GM21576 (cell line): ENCODE measurements around the gene TMEM38A.
"Not testable (repeated sequence)": the region's sequence is repeated elsewhere in the genome, so short reads cannot be mapped to it uniquely, and the experiment has no call there.

ENCODE experiments used
- ATAC-seq: cut with Tn5 transposase; IDR thresholded peaks from one replicate; pipeline ENCODE4 v1.9.1; 2021; ENCODE audit warnings: mild to moderate bottlenecking, moderate library complexity; ENCODE audit not compliant: unreplicated experiment

Gene TMEM38A

GRCh38 chr19:16673839-16674238 lies 12.9 kb downstream of the TMEM38A start:
- ATAC-seq, result not testable (repeated sequence)

GRCh38 chr19:16676101-16676798 lies 15.3 kb downstream of the TMEM38A start:
- no peak for ATAC-seq

- ATAC-seq, result no peak
Measured at GRCh38 chr19:16677055-16677454, 16.1 kb downstream of the TMEM38A start.

DNA sequence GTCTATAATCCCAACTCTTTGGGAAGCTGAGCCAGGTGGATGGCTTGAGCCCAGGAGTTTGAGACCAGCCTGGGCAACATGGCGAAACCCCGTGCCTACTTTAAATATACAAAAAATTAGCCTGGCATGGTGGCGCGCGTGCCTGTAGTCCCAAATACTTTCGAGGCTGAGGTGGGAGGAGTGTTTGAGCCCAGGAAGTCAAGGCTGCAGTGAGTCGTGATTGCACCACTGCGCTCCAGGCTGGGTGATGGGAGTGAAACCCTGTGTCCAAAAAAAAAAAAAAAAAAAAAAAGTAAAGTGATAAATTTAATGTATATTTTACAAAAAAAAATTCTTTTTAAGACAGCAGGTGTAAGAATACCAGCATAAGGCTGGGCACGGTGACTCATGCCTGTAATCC lies 17.6 kb downstream of the TMEM38A start:
- ATAC-seq, result no peak

- ATAC-seq, result no peak
Measured at GRCh38 chr19:16679811-16680210, 18.9 kb downstream of the TMEM38A start.

GRCh38 chr19:16682539-16682938 lies 21.6 kb downstream of the TMEM38A start:
- no peak for ATAC-seq

GRCh38 chr19:16684216-16684615 lies 23.3 kb downstream of the TMEM38A start:
- no peak for ATAC-seq

- ATAC-seq, result no peak
Measured at GRCh38 chr19:16688084-16688483, 27.1 kb downstream of the TMEM38A start.

DNA sequence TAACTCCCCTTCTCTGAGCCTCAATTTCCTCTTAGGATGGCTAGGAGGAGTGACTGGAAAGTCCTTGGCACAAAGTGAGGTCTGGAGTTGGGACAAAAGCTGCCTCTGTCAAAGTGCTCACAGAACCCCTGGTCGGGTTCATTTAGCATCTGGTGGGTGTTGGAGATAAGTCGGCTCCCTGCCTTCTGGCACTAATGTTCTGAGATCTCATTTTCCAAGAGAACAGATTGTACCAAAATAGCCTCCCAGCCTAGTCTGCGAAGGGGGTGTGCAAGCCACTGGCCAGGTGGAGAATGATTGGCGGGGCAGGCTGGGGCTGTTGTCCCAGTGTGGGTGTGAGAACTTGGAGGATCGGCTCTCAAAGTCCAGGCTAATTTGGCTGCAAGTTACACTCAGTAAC lies 38.0 kb downstream of the TMEM38A start:
- ATAC-seq, result no peak

DNA sequence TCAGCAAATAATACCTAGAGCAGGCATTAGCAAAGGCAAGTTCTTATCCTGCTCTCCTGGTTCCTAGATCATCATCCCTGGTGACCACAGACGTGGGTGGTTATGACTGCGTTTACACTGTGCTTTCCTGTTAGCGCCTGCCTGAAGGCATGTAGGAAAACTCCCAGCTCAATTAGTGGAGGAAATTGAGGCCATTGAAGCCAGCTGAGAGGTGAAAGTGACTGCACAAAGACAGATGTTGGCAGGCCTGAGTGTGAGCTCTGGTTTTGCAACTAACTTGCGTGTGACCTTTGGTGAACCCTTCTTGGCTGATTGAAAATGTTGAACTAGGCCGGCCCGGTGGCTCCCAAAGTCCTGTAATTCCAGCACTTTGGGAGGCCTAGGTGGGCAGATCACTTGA lies 41.2 kb downstream of the TMEM38A start:
- no peak for ATAC-seq

DNA sequence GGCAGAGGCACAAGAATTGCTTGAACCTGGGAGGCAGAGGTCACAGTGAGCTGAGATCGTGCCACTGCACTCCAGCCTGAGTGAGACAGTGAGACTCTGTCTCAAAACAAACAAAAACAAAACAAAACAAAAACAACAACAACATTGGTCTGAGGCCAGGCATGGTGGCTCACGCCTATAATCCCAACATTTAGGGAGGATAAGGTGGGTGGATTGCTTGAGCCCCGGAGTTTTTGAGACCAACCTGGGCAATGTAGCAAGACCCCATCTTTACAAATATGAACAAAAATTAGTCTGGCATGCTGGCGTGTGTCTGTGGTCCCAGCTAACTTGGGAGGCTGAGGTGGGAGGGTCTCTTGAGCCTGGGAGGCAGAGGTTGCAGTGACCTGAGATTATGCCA lies 42.7 kb downstream of the TMEM38A start:
- ATAC-seq, result no peak

DNA sequence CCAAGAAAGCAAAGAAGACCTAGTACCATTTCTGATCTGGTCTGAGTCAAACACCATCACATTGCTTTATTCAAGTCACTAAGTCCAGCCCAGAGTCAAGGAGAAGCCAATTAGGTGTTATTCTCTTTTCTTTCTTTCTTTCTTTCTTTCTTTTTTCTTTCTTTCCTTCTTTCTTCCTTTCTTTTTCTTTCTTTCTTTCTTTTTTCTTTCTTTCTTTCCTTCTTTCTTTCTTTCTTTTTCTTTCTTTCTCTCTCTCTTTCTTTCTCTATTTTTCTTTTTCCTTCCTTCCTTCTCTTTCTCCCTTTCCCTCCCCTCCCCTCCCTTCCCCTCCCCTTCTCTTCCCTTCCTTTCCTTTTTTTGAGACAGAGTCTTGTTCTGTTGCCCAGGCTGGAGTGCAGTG lies 49.9 kb downstream of the TMEM38A start:
- not testable (repeated sequence) for ATAC-seq

GRCh38 chr19:16712295-16712694 lies 51.4 kb downstream of the TMEM38A start:
- not testable (repeated sequence) for ATAC-seq

DNA sequence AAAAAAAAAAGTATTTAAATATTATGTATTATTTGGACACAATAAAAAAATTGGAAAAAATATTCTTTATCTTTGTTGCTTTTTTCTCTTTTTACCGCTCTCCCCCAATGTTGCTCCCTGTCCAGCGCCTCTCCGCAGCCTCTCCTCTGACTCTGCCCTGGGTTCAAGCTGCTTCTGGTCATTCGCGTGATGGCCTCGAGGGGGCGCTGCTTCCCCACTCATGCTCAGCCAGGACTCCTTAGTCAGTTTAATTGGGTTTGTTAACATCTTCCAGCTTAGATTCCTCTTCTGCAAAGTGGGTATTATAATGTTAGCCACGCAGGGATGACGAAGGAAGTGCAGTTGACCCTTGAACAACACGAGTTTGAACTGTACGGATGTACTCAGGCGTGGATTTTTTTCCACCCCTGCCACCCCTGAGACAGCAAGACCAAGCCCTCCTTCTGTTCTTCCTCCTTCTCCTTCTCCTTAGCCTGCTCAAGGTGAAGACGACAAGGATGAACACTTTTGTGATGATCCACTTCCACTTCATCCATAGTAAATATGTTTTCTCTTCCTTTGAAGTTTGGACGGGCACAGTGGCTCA lies 53.9 kb downstream of the TMEM38A start:
- ATAC-seq, result no peak

- ATAC-seq, result no peak
Measured at GRCh38 chr19:16715611-16716010, 54.7 kb downstream of the TMEM38A start.

- no peak for ATAC-seq
Measured at GRCh38 chr19:16721051-16721450, 60.1 kb downstream of the TMEM38A start.

DNA sequence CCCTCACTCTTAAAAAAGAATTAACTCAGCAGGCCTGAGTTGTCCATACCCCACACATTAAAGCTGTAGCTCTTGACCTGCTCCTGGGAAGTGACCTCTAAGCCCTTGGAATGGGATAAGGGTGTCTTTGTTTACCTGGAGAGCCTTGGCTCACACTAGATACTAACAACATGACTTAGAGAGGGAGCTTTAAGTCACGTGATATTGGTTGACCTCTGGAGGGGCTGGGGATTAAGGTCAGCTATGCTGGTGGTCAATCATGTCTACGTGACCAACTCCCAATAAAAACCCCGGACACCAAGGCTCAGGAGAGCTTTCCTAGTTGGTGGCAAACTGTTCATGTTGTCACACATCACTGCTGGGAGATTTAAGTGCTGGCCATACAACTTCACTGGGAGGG lies 61.7 kb downstream of the TMEM38A start:
- ATAC-seq, result no peak

- no peak for ATAC-seq
Measured at GRCh38 chr19:16726916-16727315, 66.0 kb downstream of the TMEM38A start.

DNA sequence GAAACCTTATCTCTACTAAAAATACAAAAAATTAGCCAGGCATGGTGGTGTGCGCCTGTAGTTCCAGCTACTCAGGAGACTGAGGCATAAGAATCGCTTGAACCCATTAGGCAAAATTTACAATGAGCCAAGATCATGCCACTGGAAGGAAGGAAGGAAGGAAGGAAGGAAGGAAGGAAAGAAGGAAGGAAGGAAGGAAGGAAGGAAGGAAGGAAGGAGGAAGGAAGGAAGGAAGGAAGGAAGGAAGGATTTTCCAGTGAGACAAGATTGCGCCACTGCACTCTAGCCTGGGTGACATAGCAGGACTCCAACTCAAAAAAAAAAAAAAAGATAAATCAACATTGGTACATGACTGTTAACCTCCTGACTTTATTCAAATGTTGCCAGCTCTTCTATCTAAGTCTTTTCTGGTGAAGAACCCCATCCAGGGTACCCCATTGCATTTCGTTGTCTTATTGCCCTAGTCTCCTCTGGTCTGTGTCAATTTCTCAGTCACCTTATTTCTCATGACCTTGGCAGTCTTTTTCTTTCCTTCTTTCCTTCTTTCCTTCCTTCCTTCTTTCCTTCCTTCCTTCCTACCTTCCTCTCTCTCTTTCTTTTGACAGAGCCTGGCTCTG lies 74.8 kb downstream of the TMEM38A start:
- ATAC-seq, result not testable (repeated sequence)

GRCh38 chr19:16736709-16737108 lies 75.8 kb downstream of the TMEM38A start:
- no peak for ATAC-seq

GRCh38 chr19:16737911-16738310 lies 77.0 kb downstream of the TMEM38A start:
- ATAC-seq, result no peak

GRCh38 chr19:16739546-16739945 lies 78.6 kb downstream of the TMEM38A start:
- no peak for ATAC-seq
